ENCODE data around the gene FNBP1.
A peak's percentile ranks its signal among the peaks of the same experiment; 100 is the strongest.

DNA sequence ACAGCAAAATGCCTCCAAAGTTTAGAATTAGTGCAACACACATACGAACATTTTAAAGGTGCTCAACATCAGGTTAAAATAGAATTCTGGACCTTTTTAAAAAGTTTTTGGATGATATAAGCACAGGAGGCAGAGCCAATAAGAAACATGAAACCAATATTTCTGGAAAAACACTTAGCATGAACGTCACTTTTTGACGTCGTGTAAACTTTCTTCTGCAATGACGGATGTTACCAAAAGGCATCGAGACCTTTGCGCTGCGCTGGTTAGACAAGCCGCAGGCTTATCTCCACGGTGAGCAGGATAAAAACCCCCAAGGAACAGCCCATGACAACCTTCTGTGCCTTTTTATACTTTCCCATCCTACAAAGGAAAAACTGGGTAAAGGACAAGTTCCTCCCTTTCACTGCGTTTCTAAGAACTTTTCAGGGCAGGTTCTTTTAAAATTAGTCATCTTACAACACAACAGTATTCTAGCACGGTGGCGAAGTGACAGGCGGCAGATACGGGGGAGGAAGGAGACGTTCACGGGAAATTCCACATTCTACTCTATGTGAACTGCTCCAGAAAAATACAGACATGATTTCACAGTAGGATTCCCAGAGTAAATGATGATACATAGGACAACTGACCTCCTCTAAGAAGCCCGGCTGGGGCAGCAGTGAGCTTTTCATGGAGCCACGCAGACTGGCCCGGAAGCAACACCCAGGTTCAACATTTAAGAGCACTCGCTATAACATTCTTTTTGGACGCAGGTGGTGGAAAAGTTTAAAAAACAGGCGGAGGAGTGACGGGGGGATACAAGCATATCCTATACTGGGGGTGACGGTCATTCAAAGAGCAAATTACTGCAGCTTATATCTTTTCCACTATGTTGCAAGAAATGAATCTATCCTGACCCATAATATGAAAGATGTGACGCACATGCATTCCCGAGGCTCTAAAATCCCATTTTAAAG is 155.4 kb downstream of the FNBP1 start:
- TF ChIP-seq CTCF (IDR thresholded peaks at IDR 0.05) (no peak), POLR2AphosphoS5 (IDR thresholded peaks at IDR 0.05) (peak in 1 of 2 donors; percentile 44)
